NCI-H2081 (cell line): ENCODE measurements around the gene DMXL2.
"Not testable (repeated sequence)": the region's sequence is repeated elsewhere in the genome, so short reads cannot be mapped to it uniquely, and the experiment has no call there.

Experiments
- DNase-seq, 2 experiments: peaks; one replicate each; lab custom pipeline; 2025; lab: John Stamatoyannopoulos, UW

DMXL2 gene

DNA sequence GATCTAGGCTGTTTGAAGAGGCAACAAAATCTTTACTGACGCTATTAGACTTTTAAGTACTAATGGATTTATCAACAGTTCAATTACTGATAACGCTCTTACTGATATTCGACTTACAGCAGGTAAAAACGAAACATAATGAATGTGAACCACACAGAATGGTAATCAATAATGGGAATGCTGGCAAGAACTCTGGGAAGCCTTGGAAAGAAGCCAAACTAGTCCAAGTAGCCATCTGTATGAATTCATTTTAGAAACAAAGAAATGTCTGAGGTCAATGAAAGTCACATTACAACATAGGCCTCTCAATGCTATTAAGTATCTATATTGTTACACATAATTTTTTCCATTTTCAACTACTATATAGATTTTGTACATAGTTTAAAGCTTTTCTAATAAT is 130.0 kb downstream of the DMXL2 start:
- peak in 1 of 2 experiments; percentile 1 for DNase-seq

DNA sequence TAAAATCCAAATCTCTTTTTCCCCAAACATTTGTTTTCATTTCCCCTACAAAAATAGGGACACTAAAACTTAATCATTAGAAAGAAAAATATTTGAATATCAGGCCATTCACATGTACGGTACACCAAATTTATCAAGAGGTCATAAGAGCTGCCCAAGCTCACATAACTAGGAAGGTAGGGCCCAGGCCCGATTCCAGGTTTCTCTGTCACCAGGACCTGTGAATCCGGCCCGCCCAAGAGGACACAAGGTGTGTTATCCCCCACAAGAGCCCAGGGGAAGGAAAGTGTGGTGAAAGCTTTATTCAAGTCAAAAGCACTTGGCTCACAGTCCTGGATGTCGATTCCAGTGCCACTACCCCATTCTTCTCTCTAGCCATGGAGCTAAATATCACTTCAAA is 130.6 kb downstream of the DMXL2 start:
- no peak for DNase-seq

DNA sequence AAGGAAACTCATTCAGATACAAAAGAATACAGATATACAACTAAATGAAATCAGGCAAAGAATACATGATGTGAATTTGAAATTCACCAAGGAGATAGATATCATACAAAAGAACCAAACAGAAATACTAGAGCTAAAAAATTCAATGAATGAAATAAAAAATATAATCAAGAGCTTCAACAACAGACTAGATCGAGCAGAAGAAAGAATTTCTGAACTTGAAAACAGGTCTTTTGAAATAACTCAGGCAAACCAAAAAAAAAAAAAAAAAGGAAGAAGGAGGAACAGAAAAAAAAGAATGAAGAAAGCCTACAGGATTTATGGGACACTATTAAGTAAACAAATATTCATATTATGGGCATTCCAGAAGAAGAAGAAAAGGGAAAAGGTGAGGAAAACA is 137.8 kb downstream of the DMXL2 start:
- DNase-seq = no peak

DNA sequence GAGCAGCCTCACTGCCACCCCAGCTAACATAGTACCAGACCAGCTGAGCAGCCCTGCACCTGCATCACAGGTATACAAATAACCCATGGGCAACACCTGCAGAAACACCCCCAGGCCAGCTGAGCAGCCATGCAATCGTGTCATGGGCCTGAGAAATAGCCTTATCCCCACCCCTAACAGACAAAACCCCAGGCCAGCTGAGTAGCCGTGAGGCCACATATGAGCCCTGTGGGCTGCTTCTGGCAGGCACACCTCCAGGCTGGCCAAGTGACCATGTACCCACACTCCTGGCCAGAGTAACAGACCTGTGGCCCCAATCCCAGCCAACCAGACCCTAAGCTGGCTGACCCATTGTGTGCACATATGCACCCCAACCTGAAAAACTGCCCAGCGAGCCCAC is 138.6 kb downstream of the DMXL2 start:
- DNase-seq = no peak

DNA sequence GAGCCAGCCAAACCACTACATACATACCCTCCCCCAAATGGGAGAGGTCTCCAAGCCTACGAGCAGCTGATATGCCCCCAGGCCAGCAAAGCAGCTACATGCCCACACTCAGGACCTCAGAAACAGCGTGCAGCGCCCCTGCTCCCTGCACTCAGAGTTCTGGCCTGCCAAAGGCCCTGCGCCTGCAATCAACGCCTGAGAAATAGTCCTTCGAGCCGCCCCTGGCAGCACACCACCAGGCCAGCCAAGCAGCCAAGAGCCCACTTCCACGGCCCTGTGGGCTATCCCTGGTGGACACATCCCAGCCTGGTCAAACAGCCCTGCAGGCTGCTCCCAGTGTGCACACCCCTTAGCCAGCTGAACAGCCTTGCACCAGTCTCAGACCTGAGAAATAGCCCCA is 139.1 kb downstream of the DMXL2 start:
- no peak for DNase-seq

DNA sequence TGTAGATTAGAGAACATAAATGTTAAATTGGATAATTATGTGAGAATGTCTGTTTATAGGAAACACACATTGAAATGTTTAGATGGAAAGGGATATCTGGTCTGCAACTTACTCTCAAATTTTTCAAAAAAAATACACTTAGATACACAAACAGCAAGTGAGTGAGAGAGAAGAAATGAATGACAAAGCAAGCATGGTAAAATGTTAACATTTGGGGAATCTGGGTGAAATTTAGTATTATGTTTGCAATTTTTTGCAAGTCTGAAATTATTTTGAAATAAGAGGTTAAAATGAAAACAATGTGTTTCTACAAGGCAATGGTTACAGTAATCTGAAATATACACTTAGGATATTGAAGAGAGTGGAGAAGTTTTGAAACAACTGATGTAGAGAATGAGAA is 146.8 kb downstream of the DMXL2 start:
- DNase-seq = no peak

DNA sequence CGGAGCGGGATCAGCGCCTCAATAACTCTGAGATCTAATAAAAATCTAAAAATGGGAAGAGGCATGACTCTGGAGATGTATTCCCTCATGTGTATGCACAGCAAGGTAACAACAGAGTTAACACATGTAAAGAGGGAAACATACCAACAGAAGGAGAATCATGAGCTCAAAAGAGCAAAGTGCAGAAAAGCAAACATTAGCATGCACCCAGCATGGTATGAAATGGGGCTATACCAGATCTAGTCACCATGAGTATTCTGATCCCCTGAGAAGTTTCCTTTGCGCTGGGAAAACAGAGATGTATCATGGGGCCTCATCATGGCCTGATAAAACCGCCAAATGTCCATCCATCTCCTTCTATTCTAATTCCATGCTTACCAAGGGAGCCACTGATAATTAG is 152.1 kb downstream of the DMXL2 start:
- DNase-seq = no peak

DNA sequence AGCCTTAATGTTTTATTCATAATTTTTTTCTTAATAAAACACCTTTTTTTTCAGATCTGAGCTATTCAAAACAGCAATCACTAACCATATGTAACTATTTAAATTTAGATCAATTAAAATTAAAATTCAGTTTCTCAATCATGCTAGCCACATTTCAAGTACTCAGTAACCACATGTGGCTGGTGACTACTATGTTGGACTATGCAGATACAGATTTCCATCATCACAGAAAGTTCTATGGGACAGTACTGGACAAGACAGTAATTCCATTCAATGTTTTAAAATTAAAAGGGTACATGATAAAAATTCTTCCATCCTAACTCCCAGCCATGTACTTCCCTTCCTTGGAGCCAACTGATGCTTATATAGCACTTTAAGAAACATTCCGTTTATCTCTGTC is 161.8 kb downstream of the DMXL2 start:
- no peak for DNase-seq

DNA sequence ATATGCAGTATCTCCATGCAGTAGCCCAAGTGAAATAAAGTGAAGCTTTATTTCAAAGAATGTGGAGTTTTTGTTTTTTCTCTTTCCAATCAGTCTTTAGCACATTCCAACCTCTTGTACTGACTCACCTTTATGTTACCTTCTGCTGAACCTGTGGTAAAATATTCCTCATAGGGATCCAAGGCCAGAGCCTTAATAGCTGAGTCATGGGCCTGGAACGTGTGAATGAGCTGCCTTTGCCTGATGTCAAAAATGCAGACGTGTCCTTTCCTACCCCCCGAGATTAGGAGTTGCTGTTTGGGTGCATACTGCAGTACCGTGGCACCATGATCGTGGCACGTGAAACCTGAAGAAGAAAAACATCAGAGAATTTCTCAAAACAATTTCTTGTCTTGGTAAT is 172.6 kb downstream of the DMXL2 start:
- no peak for DNase-seq

DNA sequence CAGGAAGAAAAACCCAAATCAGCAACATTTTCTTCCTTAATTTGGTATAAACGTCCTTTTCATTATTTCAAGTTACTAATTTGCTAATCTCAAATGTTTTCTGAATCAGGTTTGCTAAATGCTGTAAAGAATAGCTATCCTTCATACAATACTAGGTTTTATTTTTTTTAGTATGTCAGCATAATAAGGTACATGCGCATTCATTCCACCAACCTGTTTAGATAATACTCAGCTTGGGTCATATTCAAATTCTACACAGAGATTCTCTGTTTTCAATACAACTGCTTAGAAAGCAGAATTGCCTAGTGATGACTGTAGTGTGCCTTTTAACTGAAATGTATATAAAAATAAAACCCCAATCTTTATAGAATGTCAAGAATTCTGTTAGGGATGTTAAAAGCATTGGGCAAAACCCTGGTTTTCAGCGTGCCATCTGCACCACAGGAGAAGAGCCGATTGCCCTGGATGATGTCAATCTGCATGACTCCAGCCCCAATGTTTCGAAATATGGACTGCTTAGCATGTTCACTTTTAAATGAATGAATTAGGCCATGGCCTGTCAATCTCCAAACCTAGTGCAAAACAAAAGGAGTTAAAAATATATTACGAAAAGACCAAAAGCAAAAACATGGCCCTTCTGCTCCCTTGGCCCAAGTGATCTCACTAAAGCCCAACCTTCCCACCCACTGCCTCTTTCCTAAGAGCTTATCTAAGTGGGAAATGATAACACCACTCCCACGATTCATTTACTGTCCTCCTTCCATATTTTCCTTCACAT is 173.8 kb downstream of the DMXL2 start:
- DNase-seq = no peak

DNA sequence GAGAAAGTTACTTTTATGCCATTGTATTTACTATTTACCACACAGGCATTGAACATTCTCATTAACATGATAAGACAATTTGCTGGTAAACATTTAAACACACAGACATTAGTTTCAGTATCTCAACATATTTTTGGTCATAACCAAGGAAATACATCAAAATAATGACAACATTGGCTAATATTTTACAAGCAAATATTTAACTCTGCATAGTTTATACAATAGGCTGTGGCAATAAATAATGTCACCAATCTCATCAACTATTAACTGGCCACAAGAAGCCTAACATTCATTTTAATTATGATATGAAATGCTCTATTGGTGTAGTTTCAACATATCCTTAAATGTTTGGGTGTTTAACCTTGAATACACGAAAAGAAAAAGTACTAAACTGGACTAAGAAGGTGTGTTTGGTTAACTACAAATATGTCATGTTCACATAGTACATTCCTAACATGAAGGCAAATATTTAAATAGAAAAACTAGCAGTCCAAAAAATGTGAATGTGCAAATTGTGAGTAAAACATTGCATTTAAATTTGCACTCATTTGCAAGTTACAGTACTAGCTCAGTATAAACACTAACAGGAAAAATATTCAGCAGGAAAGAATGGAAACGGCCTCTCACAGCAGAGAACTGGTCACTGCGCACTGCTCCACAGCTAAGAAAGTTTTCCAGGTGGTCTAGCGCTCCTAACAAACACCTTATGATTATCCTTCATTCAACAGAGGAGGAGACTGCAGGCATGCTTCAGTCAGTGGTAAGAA is 174.5 kb downstream of the DMXL2 start:
- no peak for DNase-seq

DNA sequence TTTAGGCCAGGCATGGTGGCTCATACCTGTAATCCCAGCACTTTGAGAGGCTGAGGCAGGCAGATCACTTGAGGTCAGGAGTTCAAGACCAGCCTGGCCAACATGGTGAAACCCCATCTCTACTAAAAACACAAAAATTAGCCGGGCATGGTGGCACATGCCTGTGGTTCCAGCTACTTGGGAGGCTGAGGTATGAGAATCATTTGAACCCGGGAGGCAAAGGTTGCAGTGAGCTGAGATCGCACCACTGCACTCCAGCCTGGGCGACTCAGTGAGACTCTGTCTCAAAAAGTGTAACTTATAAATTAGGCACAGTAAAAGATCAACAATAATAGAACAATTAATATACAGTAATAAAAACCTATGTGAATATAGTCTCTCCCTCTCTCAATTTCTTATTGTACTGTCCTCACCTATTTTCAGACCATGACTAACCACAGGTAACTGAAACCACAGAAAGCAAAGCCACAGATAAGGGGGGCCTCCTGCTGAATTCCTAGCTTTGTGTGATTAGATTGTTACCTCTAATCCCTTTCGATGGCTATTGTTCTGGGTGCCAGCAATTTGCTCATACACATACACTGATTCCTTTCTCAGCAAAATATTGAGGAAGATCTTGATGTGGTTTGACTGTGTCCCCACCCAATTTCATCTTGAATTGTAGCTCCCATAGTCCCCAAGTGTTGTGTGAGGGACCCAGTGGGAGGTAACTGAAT is 176.4 kb downstream of the DMXL2 start:
- DNase-seq = not testable (repeated sequence)

DNA sequence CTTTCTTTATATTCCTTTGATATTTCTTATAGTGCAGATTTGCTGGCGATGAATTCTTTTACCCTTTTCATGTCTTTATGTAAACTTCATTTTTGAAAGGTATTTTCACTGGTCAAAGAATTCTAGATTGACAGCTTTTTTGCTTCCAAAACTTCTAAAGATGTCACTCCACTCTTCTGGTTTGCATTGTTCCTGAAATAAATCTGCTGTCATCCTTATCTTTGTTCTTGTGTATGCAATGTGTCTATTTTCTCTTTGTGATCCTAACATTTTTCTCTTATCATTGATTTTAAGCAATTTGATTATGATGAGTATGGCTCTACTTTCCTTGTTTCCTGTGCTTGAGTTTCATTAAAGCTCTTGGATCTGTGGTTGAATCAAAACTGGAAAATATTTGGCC is 177.8 kb downstream of the DMXL2 start:
- DNase-seq = no peak

DNA sequence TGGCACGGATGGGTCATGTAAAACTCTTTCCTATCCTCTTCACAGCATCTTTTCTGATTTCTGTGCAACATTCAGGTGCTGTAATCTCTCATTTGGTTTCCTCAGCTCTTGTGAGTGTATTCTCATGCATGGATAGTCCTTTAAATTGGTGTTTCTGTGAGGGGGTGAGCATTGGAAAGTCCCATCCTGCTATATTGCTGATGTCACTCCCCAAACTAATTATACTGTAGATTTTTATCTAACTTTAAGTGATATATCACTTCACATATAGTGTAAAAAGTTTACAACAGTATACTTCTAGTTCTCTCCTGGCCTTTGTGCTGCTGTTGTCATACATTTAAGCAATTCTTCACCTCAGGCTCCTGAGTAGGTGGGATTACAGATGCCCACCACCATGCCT is 178.5 kb downstream of the DMXL2 start:
- no peak for DNase-seq

DNA sequence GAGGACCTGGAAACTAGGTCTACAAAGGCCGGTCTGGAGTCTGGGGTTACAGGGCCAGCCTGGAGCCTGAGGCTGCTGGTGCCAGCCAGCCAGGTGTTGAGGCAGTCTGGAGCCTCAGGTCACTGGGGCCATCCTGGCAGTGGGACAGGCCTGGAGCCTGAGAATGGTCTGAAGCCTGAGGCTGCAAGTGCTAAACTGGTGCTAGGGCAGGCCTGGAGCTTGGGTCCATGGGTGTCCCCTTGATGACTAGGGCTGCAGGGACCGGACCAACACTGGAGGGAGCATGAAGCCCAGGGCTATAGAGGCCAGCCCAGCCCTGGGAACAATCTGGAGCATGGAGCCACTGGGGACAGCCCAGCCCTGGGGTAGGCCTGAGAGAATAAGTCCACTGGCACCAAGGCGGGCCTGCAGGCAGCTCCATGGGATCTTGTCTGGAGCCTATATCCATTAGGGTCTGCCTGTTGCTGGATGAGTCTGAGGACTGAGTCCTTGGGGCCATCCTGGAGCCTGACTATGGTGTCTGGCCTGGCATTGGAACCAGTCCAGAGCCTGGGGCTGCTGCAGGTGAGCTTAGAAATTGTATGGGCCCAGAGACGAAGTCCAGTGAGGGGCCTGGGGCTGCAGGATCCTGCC is 179.2 kb downstream of the DMXL2 start:
- no peak for DNase-seq

DNA sequence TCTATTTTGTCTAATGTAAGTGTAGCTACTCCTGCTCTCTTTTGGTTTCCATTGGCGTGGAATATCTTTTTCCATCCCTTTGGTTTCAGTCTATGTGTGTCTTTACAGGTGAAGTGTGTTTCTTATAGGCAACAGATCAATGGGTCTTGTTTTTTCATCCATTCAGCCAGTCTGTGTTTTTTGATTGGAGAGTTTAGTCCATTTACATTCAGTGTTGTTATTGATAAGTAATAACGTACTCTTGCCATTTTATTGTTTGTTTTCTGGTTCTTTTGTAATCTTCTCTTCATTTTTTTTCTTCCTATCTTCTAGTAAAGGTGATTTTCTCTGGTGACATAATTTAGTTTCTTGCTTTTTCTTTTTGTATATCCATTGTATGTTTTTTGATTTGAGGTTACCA is 184.0 kb downstream of the DMXL2 start:
- DNase-seq = no peak

DNA sequence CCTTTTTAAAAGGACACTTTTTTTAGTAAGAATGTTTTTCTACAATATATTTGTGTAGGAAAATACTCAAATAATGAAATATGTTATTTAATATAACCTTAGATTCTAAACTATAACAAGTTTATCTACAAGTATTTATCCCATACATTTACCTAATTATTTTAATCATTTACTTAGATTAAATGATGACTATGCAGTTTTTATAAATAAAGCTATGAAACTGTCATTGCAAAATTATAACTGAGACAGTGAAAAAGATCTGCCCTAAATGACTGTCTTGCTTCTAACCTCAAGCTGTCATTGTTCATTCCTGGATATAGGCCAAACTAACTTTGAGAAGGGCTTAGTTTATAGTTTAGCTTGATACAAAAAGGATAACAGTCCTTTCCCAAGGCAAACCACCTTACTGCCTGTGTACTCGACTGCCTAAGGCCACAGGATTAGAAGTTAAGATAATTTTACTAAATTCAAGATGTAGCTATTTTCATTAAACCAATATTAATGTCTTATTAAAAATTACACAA is 197.0 kb downstream of the DMXL2 start:
- DNase-seq = no peak

DNA sequence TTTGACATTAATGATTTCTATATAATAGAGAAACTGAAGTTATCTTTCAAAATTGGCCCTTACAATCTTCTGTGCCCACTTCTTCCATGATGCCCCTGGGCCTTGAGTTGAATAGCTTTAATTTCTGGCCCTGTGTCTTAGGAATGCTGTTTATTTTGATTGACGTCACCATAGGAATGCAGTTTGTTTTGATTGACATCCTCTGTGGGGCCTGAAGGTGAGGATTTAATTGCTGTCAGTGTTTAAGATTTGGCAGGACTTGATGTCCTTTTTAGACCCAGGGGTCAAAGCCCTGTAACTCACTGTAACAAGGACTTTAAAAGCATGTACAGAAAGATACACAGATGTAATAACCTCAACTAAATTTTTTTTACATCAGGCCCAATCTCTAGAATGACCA is 197.8 kb downstream of the DMXL2 start:
- DNase-seq = no peak

DNA sequence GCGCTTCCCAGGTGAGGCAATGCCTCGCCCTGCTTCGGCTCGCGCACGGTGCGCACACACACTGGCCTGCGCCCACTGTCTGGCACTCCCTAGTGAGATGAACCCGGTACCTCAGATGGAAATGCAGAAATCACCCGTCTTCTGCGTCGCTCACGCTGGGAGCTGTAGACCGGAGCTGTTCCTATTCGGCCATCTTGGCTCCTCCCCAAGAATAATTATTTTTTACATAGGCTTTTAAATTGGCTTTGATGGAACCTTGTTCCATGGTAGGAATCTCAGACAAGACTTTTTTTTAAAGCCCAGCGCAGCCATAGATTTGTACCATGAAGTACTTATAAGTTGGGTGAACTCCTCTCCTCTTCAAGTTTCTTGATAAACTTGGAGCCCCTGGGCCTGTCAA is 199.5 kb downstream of the DMXL2 start:
- not testable (repeated sequence) for DNase-seq

DNA sequence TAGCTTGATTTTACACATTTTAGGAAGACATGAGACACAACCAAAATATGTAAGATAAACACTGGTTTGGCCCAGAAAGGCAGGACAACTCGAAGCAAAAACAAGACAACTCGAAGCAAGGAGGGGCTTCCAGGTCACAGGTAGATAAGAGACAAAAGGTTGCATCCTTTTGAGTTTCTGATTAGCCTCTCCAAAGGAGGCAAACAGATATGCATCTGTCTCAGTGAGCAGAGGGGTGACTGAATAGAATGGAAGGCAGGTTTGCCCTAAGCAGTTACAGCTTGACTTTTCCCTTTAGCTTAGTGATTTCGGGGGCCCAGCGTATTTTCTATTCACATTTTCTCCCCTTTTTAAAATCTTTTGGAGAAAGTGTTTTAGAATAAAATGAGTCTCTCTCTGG is 206.4 kb downstream of the DMXL2 start:
- DNase-seq = no peak

DNA sequence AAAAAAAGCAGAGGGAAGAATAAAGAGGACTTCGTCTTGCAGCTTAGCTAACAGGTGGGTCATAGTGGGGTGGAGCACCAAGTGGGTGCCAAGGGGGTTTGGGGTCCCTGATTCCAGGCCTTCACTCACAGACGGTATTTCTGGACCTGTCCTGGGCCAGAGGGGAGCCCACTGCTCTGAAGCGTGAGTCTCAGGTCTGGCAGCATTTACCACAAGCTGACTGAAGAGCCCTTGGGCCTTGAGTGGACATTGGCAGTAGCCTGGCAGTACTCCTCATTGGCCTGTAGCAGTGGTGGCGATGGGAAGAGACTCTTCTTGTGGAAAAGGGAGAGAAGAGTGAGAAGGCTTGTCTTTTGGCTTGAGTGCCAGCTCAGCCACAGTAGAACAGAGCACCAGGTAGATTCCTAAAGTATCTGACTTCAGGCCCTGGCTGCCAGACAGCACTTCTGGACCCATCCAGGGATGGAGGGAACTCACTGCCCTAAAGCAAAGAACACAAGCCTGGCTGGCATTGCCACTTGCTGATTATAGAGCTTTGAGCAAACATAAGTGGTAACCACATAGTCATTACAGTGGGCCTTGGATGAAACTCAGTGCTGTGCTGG is 208.2 kb downstream of the DMXL2 start:
- no peak for DNase-seq
